IMR-90 (cell line): ENCODE measurements around the gene BMPER. TPM values are rescaled to one million over a fixed set of nuclear protein-coding genes. Genes with fewer than 3 reads are reported as not detected.

Experiments
- ATAC-seq: fragments of 200-7000 bp; cut with Tn5 transposase; 2 replicates; pipeline ENCODE4 v1.9.1; 2020; ENCODE audit warnings: low read depth, mild to moderate bottlenecking, moderate library complexity
- BruUV-seq: library from RNA; stranded (reverse); fragments of 400-500 nt; replicated peaks from 2 replicates; lab custom pipeline; 2021; lab: Mats Ljungman, UMichigan
- CTCF ChIA-PET: fragments of 300-600 bp; formaldehyde crosslinking; extraction: SDS; loops from one replicate; lab custom pipeline; 2021; ENCODE audit warnings: antibody characterized with exemption; lab: Yijun Ruan, JAX
- POLR2A ChIA-PET: fragments of 300-600 bp; sonication (Branson Sonifier 250); formaldehyde crosslinking; loops from one replicate; lab custom pipeline; 2022; ENCODE audit warnings: antibody characterized with exemption; ENCODE audit not compliant: unreplicated experiment; lab: Charles Lee
- DNase-seq: peaks from one replicate; pipeline ENCODE4 v3.0.0; 2013
- H2AFZ ChIP-seq: replicated peaks from 2 replicates; pipeline ENCODE3; 2013; ENCODE audit warnings: low read length, mild to moderate bottlenecking; ENCODE audit not compliant: poor library complexity
- H2AK5ac ChIP-seq: 2 replicates; pipeline ENCODE4 v1.6.1; 2013; ENCODE audit warnings: low read depth, low read length, inconsistent platforms
- H2AK9ac ChIP-seq: replicated peaks from 2 replicates; pipeline ENCODE3; 2013; ENCODE audit warnings: mild to moderate bottlenecking, low read depth, low read length, moderate library complexity; ENCODE audit not compliant: poor library complexity
- H2BK120ac ChIP-seq: 2 replicates; pipeline ENCODE4 v1.6.1; 2013; ENCODE audit warnings: low read depth, low read length, inconsistent platforms
- H2BK15ac ChIP-seq: 3 replicates; pipeline ENCODE4 v1.6.1; 2013; ENCODE audit warnings: low read depth, low read length, inconsistent platforms
- H2BK20ac ChIP-seq: 2 replicates; pipeline ENCODE4 v1.6.1; 2013; ENCODE audit warnings: low read depth, mild to moderate bottlenecking, inconsistent platforms, low read length, moderate library complexity
- H2BK5ac ChIP-seq: 2 replicates; pipeline ENCODE4 v1.6.1; 2013; ENCODE audit warnings: mild to moderate bottlenecking, low read depth, low read length, inconsistent platforms; ENCODE audit not compliant: poor library complexity, severe bottlenecking
- H3K14ac ChIP-seq: replicated peaks from 2 replicates; pipeline ENCODE4 v1.6.1; 2013; ENCODE audit warnings: low read depth, low read length, inconsistent platforms
- H3K18ac ChIP-seq: 2 replicates; pipeline ENCODE4 v1.6.1; 2013; ENCODE audit warnings: low read depth, low read length, control low read depth
- H3K23ac ChIP-seq: 2 replicates; pipeline ENCODE4 v1.6.1; 2013; ENCODE audit warnings: low read depth, low read length, inconsistent platforms
- H3K27ac ChIP-seq: 2 replicates; pipeline ENCODE4 v1.5.1; 2013; ENCODE audit warnings: mild to moderate bottlenecking, control low read depth, low read length; ENCODE audit not compliant: insufficient read depth
- H3K27me3 ChIP-seq: 2 replicates; pipeline ENCODE4 v1.6.1; 2013; ENCODE audit warnings: low read length; ENCODE audit not compliant: control insufficient read depth, insufficient read depth
- H3K36me3 ChIP-seq: 2 replicates; pipeline ENCODE4 v1.6.1; 2013; ENCODE audit warnings: low read length, mixed read lengths; ENCODE audit not compliant: control insufficient read depth, insufficient read depth
- H3K4ac ChIP-seq: 2 replicates; pipeline ENCODE4 v1.6.1; 2013; ENCODE audit warnings: low read depth, low read length, inconsistent platforms
- H3K4me1 ChIP-seq: 2 replicates; pipeline ENCODE4 v1.6.1; 2013; ENCODE audit warnings: low read length, mixed read lengths; ENCODE audit not compliant: control insufficient read depth, insufficient read depth
- H3K4me2 ChIP-seq: 2 replicates; pipeline ENCODE4 v1.6.1; 2013; ENCODE audit warnings: low read depth, mild to moderate bottlenecking, control low read depth, low read length, moderate library complexity
- H3K4me3 ChIP-seq: 2 replicates; pipeline ENCODE4 v1.5.1; 2013; ENCODE audit warnings: low read depth, mild to moderate bottlenecking, control low read depth, low read length, moderate library complexity; ENCODE audit not compliant: insufficient read depth
- H3K56ac ChIP-seq: 2 replicates; pipeline ENCODE4 v1.6.1; 2013; ENCODE audit warnings: low read length, inconsistent platforms; ENCODE audit not compliant: insufficient read depth; ENCODE audit errors: extremely low read depth
- H3K79me1 ChIP-seq, 2 experiments: 2 replicates each; pipeline ENCODE4 v1.6.1; 2013; ENCODE audit warnings: low read length in 2 of 2, inconsistent platforms in 1 of 2, low read depth in 1 of 2
- H3K9ac ChIP-seq: 2 replicates; pipeline ENCODE4 v1.6.1; 2013; ENCODE audit warnings: low read depth, low read length, control low read depth
- H3K9me1 ChIP-seq: 2 replicates; pipeline ENCODE4 v1.6.1; 2013; ENCODE audit warnings: low read length, inconsistent platforms; ENCODE audit not compliant: insufficient read depth
- H3K9me3 ChIP-seq: 2 replicates; pipeline ENCODE4 v1.6.1; 2013; ENCODE audit warnings: low read length; ENCODE audit not compliant: control insufficient read depth, insufficient read depth
- H4K20me1 ChIP-seq: 2 replicates; pipeline ENCODE4 v1.6.1; 2013; ENCODE audit warnings: low read length, inconsistent platforms; ENCODE audit not compliant: insufficient read depth
- H4K5ac ChIP-seq: 2 replicates; pipeline ENCODE4 v1.6.1; 2013; ENCODE audit warnings: mild to moderate bottlenecking, low read depth, low read length, control low read depth
- H4K8ac ChIP-seq, 2 experiments: 2 replicates each; pipeline ENCODE4 v1.6.1; 2013; ENCODE audit warnings: low read depth in 2 of 2, low read length in 2 of 2, control low read depth in 1 of 2, inconsistent platforms in 1 of 2
- H4K91ac ChIP-seq: 2 replicates; pipeline ENCODE4 v1.6.1; 2013; ENCODE audit warnings: low read depth, low read length, inconsistent platforms; ENCODE audit not compliant: insufficient read depth
- BHLHE40 ChIP-seq: fragments of 150-350 bp; IDR thresholded peaks from 2 replicates; pipeline ENCODE4 v1.6.1; 2016; ENCODE audit warnings: mild to moderate bottlenecking, low read depth, low read length
- CEBPB ChIP-seq: IDR thresholded peaks from 2 replicates; pipeline ENCODE4 v1.6.1; 2012; ENCODE audit warnings: low read depth, low read length, improper control_type of control experiment
- CHD1 ChIP-seq: IDR thresholded peaks from 2 replicates; pipeline ENCODE4 v1.6.1; 2012; ENCODE audit warnings: low read depth, low read length, improper control_type of control experiment
- CTCF ChIP-seq: conservative IDR thresholded peaks from 2 replicates; pipeline ENCODE4 v1.5.1; 2012; ENCODE audit warnings: mild to moderate bottlenecking, low read depth, low read length, improper control_type of control experiment
- ELK1 ChIP-seq: fragments of 150-350 bp; IDR thresholded peaks from 2 replicates; pipeline ENCODE4 v1.6.1; 2016; ENCODE audit warnings: low read depth, mild to moderate bottlenecking, low read length, moderate library complexity, borderline replicate concordance
- FOS ChIP-seq: fragments of 150-350 bp; IDR thresholded peaks from 2 replicates; pipeline ENCODE4 v1.6.1; 2016; ENCODE audit warnings: low read depth, low read length
- MAFK ChIP-seq: IDR thresholded peaks from 2 replicates; pipeline ENCODE4 v1.6.1; 2012; ENCODE audit warnings: low read depth, low read length, improper control_type of control experiment
- MAZ ChIP-seq: IDR thresholded peaks from 2 replicates; pipeline ENCODE4 v1.6.1; 2012; ENCODE audit warnings: low read depth, mild to moderate bottlenecking, low read length, improper control_type of control experiment, moderate library complexity, borderline replicate concordance
- MXI1 ChIP-seq: IDR thresholded peaks from 2 replicates; pipeline ENCODE4 v1.6.1; 2012; ENCODE audit warnings: low read depth, mild to moderate bottlenecking, low read length, moderate library complexity, borderline replicate concordance
- NFE2L2 ChIP-seq: fragments of 150-350 bp; IDR thresholded peaks from 2 replicates; pipeline ENCODE4 v1.6.1; 2016; ENCODE audit warnings: low read depth, mild to moderate bottlenecking, low read length
- RAD21 ChIP-seq: IDR thresholded peaks from 2 replicates; pipeline ENCODE4 v1.6.1; 2012; ENCODE audit warnings: low read length, improper control_type of control experiment
- RFX5 ChIP-seq: IDR thresholded peaks from 2 replicates; pipeline ENCODE4 v1.8.0; 2012; ENCODE audit warnings: low read depth, mild to moderate bottlenecking, low read length, moderate library complexity
- SMC3 ChIP-seq: fragments of 150-350 bp; IDR thresholded peaks from 2 replicates; pipeline ENCODE4 v1.6.1; 2016; ENCODE audit warnings: low read depth, mild to moderate bottlenecking, antibody characterized with exemption, low read length, moderate library complexity
- WGBS, 2 experiments: methylation state at CpG; one replicate each; pipeline versions ENCODE4 v1.1.5 to v1.1.7; 2013; ENCODE audit warnings: missing lambda C conversion rate in 2 of 2; ENCODE audit not compliant: insufficient read length in 1 of 2; ENCODE audit errors: extremely low coverage in 2 of 2; 5-methylcytosine and 5-hydroxymethylcytosine counted together
- dilution Hi-C: fragments of 300-500 bp; cut with HindIII; formaldehyde crosslinking; loops from one replicate; pipeline ENCODE4 v1.14.3; 2018; ENCODE audit warnings: low sequenced_read_pairs; ENCODE audit not compliant: unreplicated experiment
- in situ Hi-C: fragments of 300-500 bp; cut with MboI; formaldehyde crosslinking; loops from 3 replicates; pipeline ENCODE4 v1.14.3; 2019; ENCODE audit warnings: low sequenced_read_pairs, inconsistent platforms, mixed read lengths
- intact Hi-C: fragments of 100-400 bp; cut with micrococcal nuclease; formaldehyde crosslinking; loops from 2 replicates; pipeline ENCODE4 v1.10.0; 2022
- polyA plus RNA-seq, 3 experiments: library from polyadenylated mRNA; depleted of rRNA; stranded (reverse); fragments of >200 nt; gene quantifications; 2 replicates each; pipeline ENCODE4 v1.2.3, GENCODE V29; 2012; ENCODE audit warnings: low replicate concordance in 1 of 3
- total RNA-seq: library from RNA; depleted of rRNA; stranded (reverse); fragments of >200 nt; gene quantifications from 2 replicates; pipeline ENCODE4 v1.2.3, GENCODE V29; 2012

Gene BMPER
- total and polyA plus RNA-seq, 2 of the 4 experiments (the other 2 are of a cell fraction) = 6.2 to 7.9 TPM

GRCh38 chr7:33986951-33987947 is 81.9 kb downstream of the BMPER start:
- DNase-seq = peak; percentile 100
- dilution Hi-C loops = no loop called here
- peak; percentile 76; the same call in 1 of the 2 replicates for TF ChIP-seq BHLHE40
- no peak for TF ChIP-seq MXI1
- no peak for TF ChIP-seq CTCF
- peak; percentile 11; the same call in 1 of the 2 replicates for TF ChIP-seq NFE2L2
- 0 out of 2 replicates have a peak, but pooled peaks have one; percentile 27 for TF ChIP-seq MAZ
- no peak for TF ChIP-seq SMC3
- peak; percentile 6; the same call in 1 of the 2 replicates for TF ChIP-seq RAD21
- TF ChIP-seq CHD1 = no peak; the same call in 1 of the 2 replicates
- TF ChIP-seq FOS = peak; percentile 99
- TF ChIP-seq MAFK = no peak
- TF ChIP-seq ELK1 = no peak
- no peak for TF ChIP-seq RFX5
- TF ChIP-seq CEBPB = peak; percentile 38; the same call in 1 of the 2 replicates

More at GRCh38 chr7:33986951-33987947, 81.9 kb downstream of the BMPER start:
- intact Hi-C loops = loop anchor here (2.0 to 10.0 kb wide), 3 partner anchors 74 to 148 kb away; no protein-coding TSS in a partner anchor
- peak overlapping the region; percentile 72; the same call in 1 of the 2 replicates for H3K9ac ChIP-seq
- peak overlapping the region; percentile 56 for H3K14ac ChIP-seq
- H2AFZ ChIP-seq = peak overlapping the region; percentile 36
- peak; percentile 94 for ATAC-seq
- WGBS, 2 experiments = no CpG with 5 or more reads among the region's 9 CpGs
- H2AK5ac ChIP-seq = peak overlapping the region; percentile 55; the same call in 1 of the 2 replicates
- H2BK20ac ChIP-seq = peak overlapping the region; percentile 97
- H3K79me1 ChIP-seq = no peaks in the 10 kb centered on the region
- no peaks in the 10 kb centered on the region for H3K9me1 ChIP-seq
- POLR2A ChIA-PET = no interaction called here
- H3K4ac ChIP-seq = peak overlapping the region; percentile 79
- H3K36me3 ChIP-seq = no peaks in the 10 kb centered on the region
- no peaks in the 10 kb centered on the region for H3K27me3 ChIP-seq
- no peaks in the 10 kb centered on the region; the same call in 1 of the 2 replicates for H4K20me1 ChIP-seq
- H3K56ac ChIP-seq = peak overlapping the region; percentile 88
- peaks cover 6% of the 10 kb centered on the region; the same call in 1 of the 2 replicates for H3K4me1 ChIP-seq
- H2AK9ac ChIP-seq = no peak overlapping the region
- peak overlapping the region; percentile 93 for H4K91ac ChIP-seq
- peak overlapping the region; percentile 73 for H3K18ac ChIP-seq
- in situ Hi-C loops = no loop called here
- H3K23ac ChIP-seq = peak overlapping the region; percentile 75; the same call in 1 of the 2 replicates
- H3K4me3 ChIP-seq = no peak overlapping the region
- H3K27ac ChIP-seq = peak overlapping the region; percentile 83
- peak overlapping the region; percentile 36; the same call in 1 of the 2 replicates for H4K5ac ChIP-seq
- H2BK5ac ChIP-seq = peak overlapping the region; percentile 95
- CTCF ChIA-PET = interaction anchor here (0.9 to 1.2 kb wide), 2 partner anchors 101 to 744 kb away, joined by 3 read pairs; no protein-coding TSS in a partner anchor
- peak overlapping the region; percentile 88 to 94 for H4K8ac ChIP-seq
- H3K9me3 ChIP-seq = no peaks in the 10 kb centered on the region
- no TSS peak for BruUV-seq
- H2BK15ac ChIP-seq = peak overlapping the region; percentile 93; the same call in 1 of the 3 replicates
- peak overlapping the region; percentile 97 for H2BK120ac ChIP-seq
- peak overlapping the region; percentile 69 for H3K4me2 ChIP-seq
